Measurements from ENCODE around the gene PIGK.

DNA sequence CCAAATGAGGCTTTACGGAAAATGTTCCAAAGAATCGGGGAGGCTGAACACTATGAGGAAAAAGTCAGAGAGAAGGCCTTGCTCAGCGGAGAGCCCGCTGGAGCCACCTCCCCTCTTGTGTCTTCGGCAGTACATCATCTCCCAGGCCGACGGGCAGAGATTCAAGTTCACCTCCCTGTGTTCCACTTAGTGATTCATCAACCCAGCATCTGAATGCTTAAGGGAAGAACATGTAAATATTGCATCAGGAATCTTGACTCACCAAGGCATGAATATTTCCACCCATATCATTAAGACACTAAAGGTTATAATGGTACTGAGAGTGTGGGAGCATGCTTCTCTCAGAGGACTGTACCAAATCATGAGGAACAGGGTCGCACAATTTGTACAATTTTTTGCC, 179.5 kb downstream of the PIGK start:
- TF ChIP-seq, protein P1, sequence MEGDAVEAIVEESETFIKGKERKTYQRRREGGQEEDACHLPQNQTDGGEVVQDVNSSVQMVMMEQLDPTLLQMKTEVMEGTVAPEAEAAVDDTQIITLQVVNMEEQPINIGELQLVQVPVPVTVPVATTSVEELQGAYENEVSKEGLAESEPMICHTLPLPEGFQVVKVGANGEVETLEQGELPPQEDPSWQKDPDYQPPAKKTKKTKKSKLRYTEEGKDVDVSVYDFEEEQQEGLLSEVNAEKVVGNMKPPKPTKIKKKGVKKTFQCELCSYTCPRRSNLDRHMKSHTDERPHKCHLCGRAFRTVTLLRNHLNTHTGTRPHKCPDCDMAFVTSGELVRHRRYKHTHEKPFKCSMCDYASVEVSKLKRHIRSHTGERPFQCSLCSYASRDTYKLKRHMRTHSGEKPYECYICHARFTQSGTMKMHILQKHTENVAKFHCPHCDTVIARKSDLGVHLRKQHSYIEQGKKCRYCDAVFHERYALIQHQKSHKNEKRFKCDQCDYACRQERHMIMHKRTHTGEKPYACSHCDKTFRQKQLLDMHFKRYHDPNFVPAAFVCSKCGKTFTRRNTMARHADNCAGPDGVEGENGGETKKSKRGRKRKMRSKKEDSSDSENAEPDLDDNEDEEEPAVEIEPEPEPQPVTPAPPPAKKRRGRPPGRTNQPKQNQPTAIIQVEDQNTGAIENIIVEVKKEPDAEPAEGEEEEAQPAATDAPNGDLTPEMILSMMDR (IDR thresholded peaks at IDR 0.05 in 8 of 11, conservative IDR thresholded peaks at IDR 0.05 in 3 of 11), result no peak
- TF ChIP-seq POLR2AphosphoS5 (IDR thresholded peaks at IDR 0.05) (no peak), POLR2A (IDR thresholded peaks at IDR 0.05) (no peak)
